Endothelial cell (in vitro differentiated cells): ENCODE measurements around the gene SEMA7A. TPM values are rescaled to one million over a fixed set of nuclear protein-coding genes. Genes with fewer than 3 reads are reported as not detected.

Experiments
- DNase-seq: peaks from one replicate; pipeline ENCODE4 v3.0.0; 2021; ENCODE audit warnings: low spot score
- H3K27ac Mint-ChIP-seq: one replicate; pipeline ENCODE4 v1.8.0; 2021; ENCODE audit warnings: mixed read lengths, inconsistent platforms; ENCODE audit not compliant: unreplicated experiment
- H3K27me3 Mint-ChIP-seq: one replicate; pipeline ENCODE4 v1.8.0; 2021; ENCODE audit warnings: mild to moderate bottlenecking, moderate library complexity, mixed read lengths, inconsistent platforms; ENCODE audit not compliant: unreplicated experiment
- H3K36me3 Mint-ChIP-seq: one replicate; pipeline ENCODE4 v1.8.0; 2021; ENCODE audit warnings: mild to moderate bottlenecking, low read depth, mixed read lengths, inconsistent platforms; ENCODE audit not compliant: unreplicated experiment
- H3K4me1 Mint-ChIP-seq: one replicate; pipeline ENCODE4 v1.8.0; 2021; ENCODE audit warnings: mild to moderate bottlenecking, mixed read lengths, inconsistent platforms; ENCODE audit not compliant: unreplicated experiment
- H3K4me3 Mint-ChIP-seq: one replicate; pipeline ENCODE4 v1.8.0; 2021; ENCODE audit warnings: mild to moderate bottlenecking, mixed read lengths, inconsistent platforms; ENCODE audit not compliant: unreplicated experiment
- H3K9me3 Mint-ChIP-seq: one replicate; pipeline ENCODE4 v1.8.0; 2021; ENCODE audit warnings: mixed read lengths, inconsistent platforms; ENCODE audit not compliant: unreplicated experiment
- CTCF ChIP-seq: fragments of 200-600 bp; sonication (generic); IDR thresholded peaks from one replicate; pipeline ENCODE4 v1.5.0; 2021; ENCODE audit warnings: antibody characterized with exemption; ENCODE audit not compliant: unreplicated experiment
- total RNA-seq: library from RNA; stranded (reverse); fragmentation: NEBNext Ultra II Directional; extraction: Animal tissue kit (Norgen Biotek cat#: 25700); gene quantifications from one replicate; pipeline ENCODE4 v1.2.1, GENCODE V29; 2021; ENCODE audit not compliant: unreplicated experiment

SEMA7A gene
- total RNA-seq, 1 donor from 2014 or later: 41.4 TPM

GRCh38 chr15:74454764-74455500 lies 21.2 kb upstream of the SEMA7A start:
- peaks cover 53% of the 10 kb centered on the region for H3K4me1 Mint-ChIP-seq
- no peak for DNase-seq
- peaks cover 2% of the 10 kb centered on the region for H3K27me3 Mint-ChIP-seq
- TF ChIP-seq CTCF: no peak
- no peaks in the 10 kb centered on the region for H3K9me3 Mint-ChIP-seq
- peaks cover 28% of the 10 kb centered on the region for H3K36me3 Mint-ChIP-seq
- no peak overlapping the region for H3K4me3 Mint-ChIP-seq
- peak overlapping the region; percentile 93 for H3K27ac Mint-ChIP-seq

GRCh38 chr15:74453925-74454763 lies 20.4 kb upstream of the SEMA7A start:
- Mint-ChIP-seq H3K4me1 (peaks cover 53% of the 10 kb centered on the region), H3K9me3 (no peaks in the 10 kb centered on the region), H3K27me3 (peaks cover 2% of the 10 kb centered on the region), H3K36me3 (peaks cover 33% of the 10 kb centered on the region), H3K4me3 (no peak overlapping the region), H3K27ac (peak overlapping the region; percentile 93)
- TF ChIP-seq CTCF: no peak
- no peak for DNase-seq

GRCh38 chr15:74451861-74452835 lies 18.4 kb upstream of the SEMA7A start:
- Mint-ChIP-seq H3K9me3 (no peaks in the 10 kb centered on the region), H3K4me3 (peak overlapping the region; percentile 22), H3K27me3 (peaks cover 2% of the 10 kb centered on the region), H3K4me1 (peaks cover 46% of the 10 kb centered on the region), H3K27ac (no peak overlapping the region), H3K36me3 (peaks cover 36% of the 10 kb centered on the region)
- DNase-seq: no peak
- no peak for TF ChIP-seq CTCF

- no peaks in the 10 kb centered on the region for H3K9me3 Mint-ChIP-seq
- peaks cover 38% of the 10 kb centered on the region for H3K36me3 Mint-ChIP-seq
- no peak for TF ChIP-seq CTCF
- H3K27me3 Mint-ChIP-seq: peaks cover 2% of the 10 kb centered on the region
- DNase-seq: no peak
- H3K27ac Mint-ChIP-seq: no peak overlapping the region
- H3K4me1 Mint-ChIP-seq: peaks cover 44% of the 10 kb centered on the region
- peak overlapping the region; percentile 22 for H3K4me3 Mint-ChIP-seq
Measured at GRCh38 chr15:74451322-74451721, 17.6 kb upstream of the SEMA7A start.
